T-helper 1 cell treated with Interleukin-12 subunit alpha and Interleukin-12 subunit beta and Interleukin-4 antibody, amounts not matched to agents 30 μg/mL and 1 μg/mL, for 36 hours (primary cell): ENCODE measurements around the gene NFILZ.
"Not testable (repeated sequence)": the region's sequence is repeated elsewhere in the genome, so short reads cannot be mapped to it uniquely, and the experiment has no call there.

Experiments used
- H3K27ac Mint-ChIP-seq: one replicate; pipeline ENCODE4 v1.8.0; 2021; ENCODE audit warnings: mild to moderate bottlenecking, mixed read lengths
- H3K27me3 Mint-ChIP-seq: one replicate; pipeline ENCODE4 v1.8.0; 2021; ENCODE audit warnings: low read depth, mixed read lengths
- H3K36me3 Mint-ChIP-seq: one replicate; pipeline ENCODE4 v1.8.0; 2021; ENCODE audit warnings: low read depth, mixed read lengths
- H3K4me1 Mint-ChIP-seq: one replicate; pipeline ENCODE4 v1.8.0; 2021; ENCODE audit warnings: low read depth, mixed read lengths
- H3K4me3 Mint-ChIP-seq: one replicate; pipeline ENCODE4 v1.8.0; 2021; ENCODE audit warnings: mild to moderate bottlenecking, moderate library complexity, mixed read lengths
- H3K9me3 Mint-ChIP-seq: one replicate; pipeline ENCODE4 v1.8.0; 2021; ENCODE audit warnings: mixed read lengths

Gene NFILZ

GRCh38 chr19:8607386-8607785 lies 23.0 kb upstream of the NFILZ start:
- Mint-ChIP-seq H3K27ac (no peak overlapping the region), H3K27me3 (peaks cover 13% of the 10 kb centered on the region), H3K4me3 (no peak overlapping the region), H3K36me3 (peaks cover 9% of the 10 kb centered on the region), H3K4me1 (peaks cover 10% of the 10 kb centered on the region), H3K9me3 (peaks cover 3% of the 10 kb centered on the region)

- Mint-ChIP-seq H3K9me3 (no peaks in the 10 kb centered on the region), H3K36me3 (peaks cover 9% of the 10 kb centered on the region), H3K4me3 (peak overlapping the region; percentile 77), H3K27ac (no peak overlapping the region), H3K27me3 (peaks cover 13% of the 10 kb centered on the region), H3K4me1 (peaks cover 10% of the 10 kb centered on the region)
Measured at GRCh38 chr19:8608941-8609278, 21.5 kb upstream of the NFILZ start.

- H3K4me1 Mint-ChIP-seq = peaks cover 10% of the 10 kb centered on the region
- H3K4me3 Mint-ChIP-seq = peak overlapping the region; percentile 85
- no peaks in the 10 kb centered on the region for H3K9me3 Mint-ChIP-seq
- peaks cover 9% of the 10 kb centered on the region for H3K36me3 Mint-ChIP-seq
- peak overlapping the region; percentile 10 for H3K27ac Mint-ChIP-seq
- H3K27me3 Mint-ChIP-seq = peaks cover 13% of the 10 kb centered on the region
Measured at GRCh38 chr19:8609279-8610040, 21.0 kb upstream of the NFILZ start.

- Mint-ChIP-seq H3K27ac (peak within 1 kb of the TSS; percentile 10), H3K4me1 (peaks cover 11% of the 10 kb centered on the region), H3K4me3 (peak within 1 kb of the TSS; percentile 85)
Measured at GRCh38 chr19:8610041-8610935, 20.1 kb upstream of the NFILZ start, which contains the start of gene ADAMTS10. Gene ADAMTS10, minus strand, starts transcription at chr19:8610715. Its CDS starts 5,005 bp downstream, at chr19:8605710.

GRCh38 chr19:8610936-8611300 lies 19.5 kb upstream of the NFILZ start:
- Mint-ChIP-seq H3K4me1 (peaks cover 14% of the 10 kb centered on the region), H3K9me3 (no peaks in the 10 kb centered on the region), H3K4me3 (no peak overlapping the region), H3K27ac (no peak overlapping the region), H3K36me3 (peaks cover 9% of the 10 kb centered on the region), H3K27me3 (peaks cover 16% of the 10 kb centered on the region)

More at GRCh38 chr19:8610041-8610935, 20.1 kb upstream of the NFILZ start, which contains the start of gene ADAMTS10:
- H3K9me3 Mint-ChIP-seq = no peaks in the 10 kb centered on the region
- H3K36me3 Mint-ChIP-seq = peaks cover 9% of the 10 kb centered on the region
- H3K27me3 Mint-ChIP-seq = peaks cover 13% of the 10 kb centered on the region

- Mint-ChIP-seq H3K4me1 (peaks cover 14% of the 10 kb centered on the region), H3K27ac (no peak overlapping the region), H3K4me3 (peak overlapping the region; percentile 54), H3K27me3 (peaks cover 17% of the 10 kb centered on the region), H3K9me3 (no peaks in the 10 kb centered on the region), H3K36me3 (peaks cover 9% of the 10 kb centered on the region)
Measured at GRCh38 chr19:8611391-8611876, 19.0 kb upstream of the NFILZ start.

- Mint-ChIP-seq H3K9me3 (no peaks in the 10 kb centered on the region), H3K4me3 (peak overlapping the region; percentile 57), H3K27me3 (peaks cover 17% of the 10 kb centered on the region), H3K4me1 (peaks cover 14% of the 10 kb centered on the region), H3K36me3 (peaks cover 6% of the 10 kb centered on the region), H3K27ac (no peak overlapping the region)
Measured at GRCh38 chr19:8611877-8612806, 18.3 kb upstream of the NFILZ start.

- Mint-ChIP-seq H3K4me3 (no peak overlapping the region), H3K36me3 (peaks cover 6% of the 10 kb centered on the region), H3K9me3 (no peaks in the 10 kb centered on the region), H3K27me3 (peaks cover 17% of the 10 kb centered on the region), H3K27ac (no peak overlapping the region), H3K4me1 (peaks cover 14% of the 10 kb centered on the region)
Measured at GRCh38 chr19:8612807-8613171, 17.6 kb upstream of the NFILZ start.

- Mint-ChIP-seq H3K27ac (no peak overlapping the region), H3K27me3 (peaks cover 12% of the 10 kb centered on the region), H3K36me3 (peaks cover 4% of the 10 kb centered on the region), H3K4me3 (no peak overlapping the region), H3K9me3 (no peaks in the 10 kb centered on the region), H3K4me1 (peaks cover 12% of the 10 kb centered on the region)
Measured at GRCh38 chr19:8614455-8614854, 16.0 kb upstream of the NFILZ start.

- H3K4me1 Mint-ChIP-seq = peaks cover 7% of the 10 kb centered on the region
- H3K36me3 Mint-ChIP-seq = peaks cover under 1% of the 10 kb centered on the region
- H3K27me3 Mint-ChIP-seq = peaks cover 7% of the 10 kb centered on the region
- no peak overlapping the region for H3K4me3 Mint-ChIP-seq
- no peak overlapping the region for H3K27ac Mint-ChIP-seq
- H3K9me3 Mint-ChIP-seq = no peaks in the 10 kb centered on the region
Measured at GRCh38 chr19:8615024-8615423, 15.4 kb upstream of the NFILZ start.

GRCh38 chr19:8615813-8616596 lies 14.4 kb upstream of the NFILZ start:
- Mint-ChIP-seq H3K9me3 (no peaks in the 10 kb centered on the region), H3K4me3 (no peak overlapping the region), H3K27me3 (peaks cover 4% of the 10 kb centered on the region), H3K27ac (no peak overlapping the region), H3K36me3 (no peaks in the 10 kb centered on the region), H3K4me1 (peaks cover 4% of the 10 kb centered on the region)

- Mint-ChIP-seq H3K4me1 (peaks cover 4% of the 10 kb centered on the region), H3K27me3 (peaks cover 4% of the 10 kb centered on the region), H3K36me3 (no peaks in the 10 kb centered on the region), H3K27ac (no peak overlapping the region), H3K9me3 (no peaks in the 10 kb centered on the region), H3K4me3 (no peak overlapping the region)
Measured at GRCh38 chr19:8616861-8617260, 13.6 kb upstream of the NFILZ start.

GRCh38 chr19:8617325-8617724 lies 13.1 kb upstream of the NFILZ start:
- not testable (repeated sequence) for H3K9me3 Mint-ChIP-seq, H3K4me1 Mint-ChIP-seq, H3K27me3 Mint-ChIP-seq, H3K36me3 Mint-ChIP-seq, H3K27ac Mint-ChIP-seq, H3K4me3 Mint-ChIP-seq
